Naive B cell (primary cell): ENCODE results near the gene TMEM181. TPM values are rescaled to one million over a fixed set of nuclear protein-coding genes. Genes with fewer than 3 reads are reported as not detected.
"Not testable (repeated sequence)": the region's sequence is repeated elsewhere in the genome, so short reads cannot be mapped to it uniquely, and the experiment has no call there.

ENCODE experiments used
- ATAC-seq, 2 donors: fragments of 150-1000 bp; cut with Tn5 transposase; 2 replicates each; pipeline ENCODE4 v1.10.0; 2021; ENCODE audit warnings: low read depth in 2 of 2, mild to moderate bottlenecking in 2 of 2, moderate library complexity in 2 of 2
- DNase-seq: peaks from one replicate; pipeline ENCODE4 v3.0.0; 2022
- H3K27ac Mint-ChIP-seq, 6 donors: one replicate each; pipeline ENCODE4 v1.8.0; 2020 to 2022; ENCODE audit warnings: mild to moderate bottlenecking in 6 of 6, mixed read lengths in 6 of 6, moderate library complexity in 5 of 6, inconsistent platforms in 2 of 6
- H3K27me3 Mint-ChIP-seq, 3 donors: one replicate each; pipeline ENCODE4 v1.8.0; 2021 to 2022; ENCODE audit warnings: mixed read lengths in 3 of 3, mild to moderate bottlenecking in 1 of 3
- H3K36me3 Mint-ChIP-seq, 2 donors: one replicate each; pipeline ENCODE4 v1.8.0; 2020 to 2022; ENCODE audit warnings: mixed read lengths in 2 of 2, inconsistent platforms in 1 of 2, mild to moderate bottlenecking in 1 of 2
- H3K4me1 Mint-ChIP-seq, 3 donors: one replicate each; pipeline ENCODE4 v1.8.0; 2020 to 2022; ENCODE audit warnings: mixed read lengths in 3 of 3, inconsistent platforms in 1 of 3, mild to moderate bottlenecking in 1 of 3, moderate library complexity in 1 of 3
- H3K4me3 Mint-ChIP-seq, 8 donors: one replicate each; pipeline ENCODE4 v1.8.0; 2020 to 2022; ENCODE audit warnings: mild to moderate bottlenecking in 8 of 8, mixed read lengths in 8 of 8, moderate library complexity in 8 of 8, inconsistent platforms in 2 of 8
- H3K9me3 Mint-ChIP-seq, 7 donors: one replicate each; pipeline ENCODE4 v1.8.0; 2020 to 2022; ENCODE audit warnings: mixed read lengths in 7 of 7, mild to moderate bottlenecking in 5 of 7, inconsistent platforms in 2 of 7, moderate library complexity in 1 of 7
- polyA plus RNA-seq, 6 donors: library from polyadenylated mRNA; unstranded; fragments of 300-500 nt; fragmentation: Illumina TruSeq; gene quantifications; one replicate each; pipeline ENCODE4 v1.2.3, GENCODE V29; 2021; ENCODE audit warnings: low read depth in 6 of 6

Gene TMEM181
- polyA plus RNA-seq, 6 donors from 2014 or later: 1.9 to 2.4 (median 2.3) TPM

DNA sequence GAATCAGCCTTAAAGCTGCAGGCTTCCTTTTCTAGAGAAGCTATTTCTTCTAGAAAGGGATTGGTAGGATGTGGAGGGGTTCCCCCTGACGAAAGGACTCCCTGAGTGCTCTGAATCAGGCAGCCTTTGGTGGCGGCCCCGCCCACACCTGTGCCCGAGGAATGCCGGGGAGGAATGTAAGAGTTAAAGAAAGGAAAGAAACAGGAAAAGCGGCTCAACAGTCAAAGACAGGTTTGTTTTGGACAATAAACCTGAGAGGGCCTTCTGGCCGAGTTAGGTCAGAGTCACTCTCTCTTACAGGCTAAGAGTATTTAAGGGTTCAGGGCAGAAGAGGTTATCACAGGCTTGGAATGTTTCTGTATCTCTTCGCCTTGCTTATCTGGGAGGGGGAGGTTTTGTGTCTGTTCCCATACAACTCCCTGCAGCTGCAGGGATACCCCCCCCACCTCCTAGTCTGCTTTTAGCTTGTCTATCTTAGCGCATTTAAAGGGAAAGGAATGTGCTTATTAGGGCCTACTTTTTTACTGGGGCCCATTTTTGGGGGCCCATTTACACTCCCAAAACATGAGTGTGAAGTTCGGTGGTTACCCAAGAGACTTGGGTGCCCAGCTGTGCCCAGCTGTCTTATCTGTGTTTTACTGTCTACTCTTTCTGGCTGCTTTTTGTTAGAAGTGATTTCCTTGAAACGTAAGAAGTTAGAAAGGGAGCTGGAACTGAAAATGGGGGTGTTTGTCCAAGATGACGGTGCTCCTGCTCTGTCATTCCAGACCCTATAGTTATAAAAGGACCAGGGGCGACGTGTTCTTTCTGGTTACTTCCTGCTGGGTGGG lies 51.9 kb downstream of the TMEM181 start:
- Mint-ChIP-seq H3K27me3 (no peaks in the 10 kb centered on the region), H3K4me3 (no peak overlapping the region), H3K36me3 (peaks cover under 1 to 14% of the 10 kb centered on the region in 2 donors), H3K4me1 (no peaks in the 10 kb centered on the region), H3K9me3 (peaks cover 0 to 10% (median 4%) of the 10 kb centered on the region in 7 donors), H3K27ac (peak overlapping the region in 2 of 6 donors; percentile 66 to 72)
- ATAC-seq (no peak), DNase-seq (no peak)

DNA sequence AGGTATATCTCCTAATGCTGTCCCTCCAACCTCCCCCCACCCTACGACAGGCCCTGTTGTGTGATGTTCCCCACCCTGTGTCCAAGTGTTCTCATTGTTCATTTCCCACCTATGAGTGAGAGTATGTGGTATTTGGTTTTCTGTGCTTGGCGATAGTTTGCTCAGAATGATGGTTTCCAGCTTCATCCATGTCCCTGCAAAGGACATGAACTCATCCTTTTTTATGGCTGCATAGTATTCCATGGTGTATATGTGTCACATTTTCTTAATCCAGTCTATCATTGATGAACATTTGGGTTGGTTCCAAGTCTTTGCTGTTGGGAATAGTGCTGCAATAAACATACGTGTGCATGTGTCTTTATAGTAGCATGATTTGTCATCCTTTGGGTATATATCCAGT lies 54.7 kb downstream of the TMEM181 start:
- peaks cover 0 to 10% (median 4%) of the 10 kb centered on the region in 7 donors for H3K9me3 Mint-ChIP-seq
- peaks cover 18 to 20% of the 10 kb centered on the region in 2 donors for H3K36me3 Mint-ChIP-seq
- H3K27ac Mint-ChIP-seq: peak overlapping the region in 1 of 6 donors; percentile 24
- H3K4me3 Mint-ChIP-seq, H3K27me3 Mint-ChIP-seq, DNase-seq, ATAC-seq, H3K4me1 Mint-ChIP-seq: not testable (repeated sequence)

DNA sequence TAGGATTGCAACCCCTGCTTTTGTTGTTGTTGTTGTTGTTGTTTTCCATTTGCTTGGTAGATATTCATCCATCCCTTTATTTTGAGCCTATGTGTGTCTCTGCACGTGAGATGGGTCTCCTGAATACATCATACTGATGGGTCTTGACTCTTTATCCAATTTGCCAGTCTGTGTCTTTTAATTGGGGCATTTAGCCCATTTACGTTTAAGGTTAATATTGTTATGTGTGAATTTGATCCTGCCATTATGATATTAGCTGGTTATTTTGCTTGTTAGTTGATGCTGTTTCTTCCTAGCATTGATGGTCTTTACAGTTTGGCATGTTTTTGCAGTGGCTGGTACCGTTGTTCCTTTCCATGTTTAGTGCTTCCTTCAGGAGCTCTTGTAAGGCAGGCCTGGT lies 58.4 kb downstream of the TMEM181 start:
- not testable (repeated sequence) for DNase-seq, H3K27me3 Mint-ChIP-seq, H3K27ac Mint-ChIP-seq, H3K4me3 Mint-ChIP-seq, ATAC-seq, H3K4me1 Mint-ChIP-seq
- Mint-ChIP-seq H3K36me3 (peaks cover 20 to 26% of the 10 kb centered on the region in 2 donors), H3K9me3 (peaks cover 0 to 10% (median 4%) of the 10 kb centered on the region in 7 donors)

DNA sequence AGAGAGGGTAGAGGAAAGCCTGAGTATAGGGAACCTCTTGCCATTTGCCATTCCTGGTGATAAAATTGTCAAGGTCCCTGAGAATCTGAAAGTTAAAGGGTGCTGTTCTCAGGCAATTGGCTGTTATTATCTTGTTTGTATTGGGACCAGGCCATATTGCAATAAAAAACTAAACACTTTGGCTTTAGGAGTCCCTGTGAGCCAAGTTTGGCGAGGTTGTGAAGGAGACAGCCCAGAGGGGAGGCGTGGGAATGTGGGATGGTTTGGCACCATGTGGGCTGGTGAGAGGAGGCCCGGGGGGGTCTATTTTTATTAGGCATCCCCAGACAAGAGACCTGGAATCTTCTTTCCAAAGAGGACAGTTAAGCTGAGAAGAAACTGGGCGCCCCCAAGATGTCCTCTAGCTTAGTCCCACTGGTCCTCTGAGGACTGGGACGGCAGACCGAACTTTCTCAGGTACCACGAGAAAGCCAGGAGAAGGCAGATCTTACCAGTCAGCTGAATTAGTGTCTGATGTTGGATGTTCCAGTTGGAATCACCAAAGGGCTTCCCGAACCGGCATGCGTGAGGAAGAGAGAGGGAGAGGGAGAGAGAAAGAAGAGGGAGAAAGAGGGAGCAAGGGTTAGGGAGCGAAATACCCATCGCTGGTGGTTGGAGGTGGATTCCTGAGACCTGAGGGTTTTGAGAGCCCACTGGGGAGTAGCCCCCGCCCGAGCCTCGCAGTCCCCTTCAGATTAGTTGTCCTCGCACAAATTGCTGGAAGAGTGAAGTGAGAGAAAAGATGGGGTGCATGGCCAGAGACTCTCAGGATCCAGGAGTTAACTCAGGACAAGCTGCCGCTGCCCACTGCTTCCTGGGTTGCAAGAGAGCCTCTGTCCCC lies 60.3 kb downstream of the TMEM181 start:
- DNase-seq: no peak
- Mint-ChIP-seq H3K27ac (peak overlapping the region in 1 of 6 donors; percentile 55), H3K9me3 (peaks cover 0 to 3% (median 0%) of the 10 kb centered on the region in 7 donors), H3K4me3 (no peak overlapping the region), H3K27me3 (no peaks in the 10 kb centered on the region), H3K4me1 (peaks cover 0 to 3% (median 0%) of the 10 kb centered on the region in 3 donors), H3K36me3 (peaks cover 13 to 31% of the 10 kb centered on the region in 2 donors)
- ATAC-seq: no peak

DNA sequence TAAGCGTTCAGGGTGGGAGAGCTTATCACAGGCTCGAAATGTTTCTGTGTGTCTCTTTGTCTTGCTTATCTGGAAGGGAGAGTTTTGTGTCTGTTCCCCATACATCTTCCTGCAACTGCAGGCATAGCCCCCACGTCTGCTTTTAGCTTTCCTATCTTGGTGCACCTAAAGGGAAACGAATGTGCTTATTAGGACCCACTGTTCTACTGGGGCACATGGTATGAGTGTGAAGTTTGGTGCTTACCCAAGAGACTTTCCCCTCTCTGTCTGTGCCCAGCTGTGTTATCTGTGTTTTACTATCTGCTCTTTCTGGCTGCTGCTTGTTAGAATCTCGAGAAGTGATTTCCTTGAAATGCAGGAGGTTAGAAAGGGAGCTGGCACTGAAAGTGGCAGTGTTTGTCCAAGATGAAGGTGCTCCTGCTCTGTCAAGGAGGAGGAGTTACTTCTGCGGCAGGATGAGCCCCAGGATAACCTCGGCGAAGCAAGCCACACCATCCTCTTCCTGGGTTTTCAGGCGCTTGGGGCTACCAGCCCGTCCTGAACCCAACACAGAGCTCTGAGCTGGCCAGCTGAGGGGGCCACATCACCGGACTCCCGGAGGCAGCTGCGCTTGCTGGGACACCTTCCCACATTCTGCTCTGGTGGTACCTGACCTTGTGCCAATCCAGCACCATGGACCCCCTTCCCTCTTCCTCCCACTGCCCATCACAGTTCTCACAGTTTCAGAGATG lies 61.2 kb downstream of the TMEM181 start:
- no peaks in the 10 kb centered on the region for H3K27me3 Mint-ChIP-seq
- H3K27ac Mint-ChIP-seq: peak overlapping the region in 1 of 6 donors; percentile 22
- no peak overlapping the region for H3K4me3 Mint-ChIP-seq
- no peaks in the 10 kb centered on the region for H3K9me3 Mint-ChIP-seq
- H3K36me3 Mint-ChIP-seq: peaks cover 16 to 33% of the 10 kb centered on the region in 2 donors
- DNase-seq: no peak
- ATAC-seq: no peak
- peaks cover 0 to 3% (median 0%) of the 10 kb centered on the region in 3 donors for H3K4me1 Mint-ChIP-seq

DNA sequence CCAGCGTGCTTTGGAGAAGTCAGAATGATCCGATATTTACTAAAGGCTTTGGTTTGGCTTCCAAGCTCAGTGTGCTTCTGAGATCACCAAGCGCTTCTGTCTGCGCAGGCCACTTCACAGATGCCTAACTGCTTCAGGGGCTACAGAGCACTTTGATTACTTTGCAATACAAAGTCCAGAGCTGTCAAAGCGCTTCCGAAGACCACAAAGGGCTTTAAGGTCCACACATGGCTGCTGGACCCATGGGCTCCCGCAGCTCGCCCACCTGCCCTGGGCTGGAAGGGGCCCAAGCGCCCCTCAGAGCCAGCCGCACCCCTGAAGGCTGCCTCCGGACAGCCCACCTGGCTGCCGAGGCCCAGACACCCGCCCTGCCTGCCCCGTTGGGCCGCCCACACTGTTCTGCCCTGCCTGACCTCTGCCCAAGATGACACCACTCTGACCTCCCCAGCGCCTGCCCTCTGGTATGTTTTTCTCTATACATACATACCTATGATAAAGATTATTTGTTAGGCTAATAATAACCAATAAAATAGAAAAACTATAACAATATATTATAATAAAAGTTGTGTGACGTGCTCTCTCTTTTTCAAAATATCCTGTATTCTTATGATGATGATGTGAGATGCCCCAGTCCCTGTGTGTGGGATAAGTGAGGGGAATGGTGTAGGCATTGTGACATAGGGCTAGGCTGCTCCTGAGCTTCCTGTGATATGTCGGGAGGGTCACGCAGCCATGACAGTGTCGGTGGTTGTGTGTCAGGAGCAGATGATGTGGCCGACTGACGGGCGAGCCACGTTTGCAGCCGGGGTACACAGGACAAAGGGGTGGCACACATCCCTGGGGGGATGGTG lies 62.0 kb downstream of the TMEM181 start:
- H3K36me3 Mint-ChIP-seq: peaks cover 16 to 38% of the 10 kb centered on the region in 2 donors
- peaks cover 0 to 7% (median 2%) of the 10 kb centered on the region in 3 donors for H3K4me1 Mint-ChIP-seq
- H3K9me3 Mint-ChIP-seq: no peaks in the 10 kb centered on the region
- no peak for ATAC-seq
- H3K4me3 Mint-ChIP-seq: peak overlapping the region in 1 of 8 donors; percentile 16
- peak overlapping the region in 1 of 6 donors; percentile 70 for H3K27ac Mint-ChIP-seq
- DNase-seq: no peak
- H3K27me3 Mint-ChIP-seq: no peaks in the 10 kb centered on the region

DNA sequence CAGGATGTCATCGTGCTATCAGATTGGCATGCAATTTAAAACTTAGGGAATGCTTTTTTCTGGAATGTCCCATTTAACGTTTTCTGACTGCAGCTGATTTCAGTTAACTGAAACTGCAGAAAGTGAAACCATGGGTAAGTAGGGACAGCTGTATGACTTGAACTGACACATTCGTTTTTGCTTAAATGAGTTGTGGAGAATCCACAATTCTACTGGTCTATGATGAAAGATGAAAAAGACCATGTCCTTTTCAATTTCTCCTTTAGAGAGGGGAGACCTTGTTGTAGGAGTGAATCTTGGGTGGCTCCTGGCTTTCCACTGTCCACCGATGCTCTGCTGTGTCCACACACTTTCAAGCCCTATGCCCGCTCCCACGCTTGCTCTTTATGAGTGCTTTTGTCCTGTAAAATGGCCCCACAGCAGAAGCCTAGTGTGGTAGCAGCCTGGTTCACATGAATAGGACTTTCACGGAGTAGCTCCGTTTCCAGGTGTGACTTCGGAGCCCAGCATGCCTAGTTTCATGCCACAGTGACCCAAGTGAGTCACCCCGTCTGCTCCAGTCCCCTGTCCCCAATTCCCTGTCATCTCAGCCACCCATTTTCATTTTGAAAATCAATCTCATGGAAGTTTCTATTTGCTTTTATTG lies 62.8 kb downstream of the TMEM181 start:
- no peak for ATAC-seq
- Mint-ChIP-seq H3K9me3 (no peaks in the 10 kb centered on the region), H3K4me1 (peaks cover 0 to 10% (median 4%) of the 10 kb centered on the region in 3 donors), H3K4me3 (peak overlapping the region in 1 of 8 donors; percentile 16), H3K27me3 (no peaks in the 10 kb centered on the region), H3K36me3 (peaks cover 9 to 38% of the 10 kb centered on the region in 2 donors), H3K27ac (peak overlapping the region in 1 of 6 donors; percentile 16)
- DNase-seq: no peak

DNA sequence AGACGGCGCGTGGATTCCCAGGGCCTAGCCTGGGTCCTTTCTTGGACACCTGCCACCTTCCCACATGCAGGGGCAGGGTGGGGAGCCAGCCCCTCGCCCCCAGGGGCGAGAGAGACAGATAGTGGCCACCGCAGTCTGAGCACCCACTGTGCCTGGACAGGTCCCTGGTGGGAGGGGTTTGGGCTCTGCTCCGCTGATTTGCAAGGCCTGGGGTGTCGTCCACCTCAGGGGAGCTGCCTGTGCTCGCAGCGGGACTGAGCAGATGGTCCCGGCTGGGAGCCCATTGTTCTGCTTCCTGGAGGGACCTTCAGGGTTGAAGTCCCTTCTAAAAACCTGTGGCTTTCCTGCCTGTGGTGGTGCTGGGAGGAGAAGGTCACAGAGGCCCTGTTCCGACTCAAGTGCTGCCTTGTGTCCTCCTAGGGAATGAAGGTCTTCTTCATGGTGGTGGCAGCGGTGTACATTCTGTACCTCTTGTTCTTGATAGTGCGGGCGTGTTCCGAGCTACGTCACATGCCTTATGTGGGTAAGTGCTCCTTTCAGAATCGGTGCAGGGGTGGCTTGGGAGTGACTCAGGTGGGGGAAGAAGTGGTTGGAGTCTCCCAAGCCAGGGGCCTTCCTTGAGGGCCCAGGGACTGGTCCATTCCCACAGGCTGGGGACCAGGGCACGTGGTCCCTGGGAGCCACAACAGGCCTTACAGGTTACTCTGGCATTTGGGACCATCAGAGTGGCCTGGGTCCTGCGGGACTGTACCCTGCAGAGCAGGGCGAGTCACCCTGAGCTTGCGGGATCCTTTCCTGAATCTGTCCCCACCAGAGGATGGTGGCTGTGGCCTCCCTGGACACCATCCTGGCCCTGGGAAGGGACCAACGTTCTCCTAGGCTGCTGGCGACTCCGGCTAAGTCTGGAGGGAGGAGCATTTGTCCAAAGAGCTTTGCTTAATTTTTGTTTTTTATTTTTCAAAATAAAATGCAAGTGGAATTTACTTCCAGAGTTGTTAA lies 65.1 kb downstream of the TMEM181 start:
- ATAC-seq (no peak), DNase-seq (no peak)
- Mint-ChIP-seq H3K27ac (no peak overlapping the region), H3K9me3 (no peaks in the 10 kb centered on the region), H3K4me3 (no peak overlapping the region), H3K27me3 (no peaks in the 10 kb centered on the region), H3K4me1 (peaks cover 0 to 14% (median 4%) of the 10 kb centered on the region in 3 donors), H3K36me3 (peaks cover 8 to 28% of the 10 kb centered on the region in 2 donors)

DNA sequence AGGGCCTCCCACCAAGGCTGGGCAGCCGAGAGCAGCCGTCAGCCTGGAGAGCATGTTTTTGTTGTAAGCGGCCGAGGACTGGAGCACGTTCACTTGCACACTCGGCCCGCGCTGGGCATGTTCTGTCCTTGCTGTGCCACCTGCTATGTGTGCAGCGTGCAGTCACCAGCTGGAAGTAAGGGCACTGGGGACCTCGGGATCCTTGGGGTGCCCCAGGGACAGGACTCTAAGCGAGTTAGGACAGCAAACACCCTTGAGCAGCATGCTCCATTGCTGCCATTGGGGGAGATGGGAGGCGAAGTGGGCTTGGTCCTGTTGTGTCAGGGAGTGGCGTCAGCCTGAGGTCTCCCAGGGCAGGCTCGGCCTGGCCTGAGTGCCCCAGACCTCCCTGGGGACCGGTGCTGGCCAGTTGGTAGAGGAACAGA lies 66.0 kb downstream of the TMEM181 start:
- Mint-ChIP-seq H3K4me1 (peaks cover 0 to 14% (median 4%) of the 10 kb centered on the region in 3 donors), H3K27me3 (no peaks in the 10 kb centered on the region), H3K9me3 (no peaks in the 10 kb centered on the region), H3K36me3 (peaks cover 8 to 21% of the 10 kb centered on the region in 2 donors), H3K27ac (peak overlapping the region in 2 of 6 donors; percentile 38 to 83), H3K4me3 (no peak overlapping the region)
- DNase-seq (no peak), ATAC-seq (no peak)

DNA sequence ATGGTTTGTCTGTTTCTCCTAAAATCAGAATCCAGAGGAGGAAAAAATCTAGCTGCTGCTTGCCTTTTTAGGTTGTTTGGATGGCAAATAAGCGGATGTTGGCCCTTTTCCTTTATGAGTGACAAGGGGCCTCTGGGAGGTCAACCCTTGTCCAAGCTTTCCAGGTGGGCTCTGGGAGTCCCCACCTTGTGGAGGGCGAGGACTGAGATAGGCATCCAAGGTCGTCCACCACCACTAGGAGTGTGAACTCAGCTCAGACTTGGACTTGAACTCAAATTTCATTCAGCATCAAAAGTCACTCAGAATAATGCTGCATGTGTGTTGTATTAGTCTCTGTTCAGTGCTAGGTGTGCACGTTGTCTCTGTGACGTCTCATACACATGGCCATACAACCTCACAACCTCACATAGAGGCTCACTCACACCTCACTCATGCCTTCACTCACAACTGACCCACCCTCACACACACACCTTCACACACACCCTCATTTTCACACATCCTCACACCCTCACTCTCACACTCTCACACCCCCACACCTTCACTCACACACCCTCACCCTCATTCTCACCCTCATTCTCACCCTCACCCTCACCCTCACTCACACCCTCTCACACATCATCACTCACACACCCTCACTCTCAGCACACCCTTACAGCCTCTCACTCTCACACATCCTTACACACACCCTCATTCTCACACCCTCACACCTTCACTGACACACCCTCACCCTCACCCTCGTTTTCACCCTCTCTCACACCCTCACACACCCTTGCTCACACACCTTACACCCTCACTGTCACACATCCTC lies 66.7 kb downstream of the TMEM181 start:
- peak overlapping the region in 3 of 6 donors; percentile 2 to 84 (median 83) for H3K27ac Mint-ChIP-seq
- DNase-seq: no peak
- H3K36me3 Mint-ChIP-seq: peaks cover 8 to 27% of the 10 kb centered on the region in 2 donors
- H3K27me3 Mint-ChIP-seq: no peaks in the 10 kb centered on the region
- ATAC-seq: no peak
- H3K4me3 Mint-ChIP-seq: no peak overlapping the region
- H3K4me1 Mint-ChIP-seq: peaks cover 0 to 17% (median 4%) of the 10 kb centered on the region in 3 donors
- H3K9me3 Mint-ChIP-seq: no peaks in the 10 kb centered on the region
